GM12891 (cell line): Measurements from ENCODE around the gene ARHGEF12.

Source experiments
- DNase-seq: peaks from one replicate; pipeline ENCODE4 v3.0.0; 2011; ENCODE audit warnings: low spot score; ENCODE audit not compliant: insufficient read length
- FAIRE-seq: peaks from 2 replicates; lab custom pipeline; 2011; peaks lifted over from hg19 to GRCh38; lab: Jason Lieb, UNC
- PAX5 ChIP-seq: IDR thresholded peaks from 2 replicates; pipeline ENCODE4 v1.6.1; 2011; ENCODE audit warnings: low read length, moderate library complexity, mild to moderate bottlenecking; ENCODE audit not compliant: insufficient read depth, severe bottlenecking
- POLR2A ChIP-seq: IDR thresholded peaks from 2 replicates; pipeline ENCODE4 v1.6.1; 2011; ENCODE audit warnings: low read depth, low read length, control low read depth
- POLR2AphosphoS5 ChIP-seq: IDR thresholded peaks from 2 replicates; pipeline ENCODE4 v1.6.1; 2011; ENCODE audit warnings: low read depth, low read length, control low read depth
- POU2F2 ChIP-seq: IDR thresholded peaks from 2 replicates; pipeline ENCODE4 v1.6.1; 2011; ENCODE audit warnings: low read depth, mild to moderate bottlenecking, control low read depth, low read length, moderate library complexity
- SPI1 ChIP-seq: IDR thresholded peaks from 2 replicates; pipeline ENCODE4 v1.6.1; 2011; ENCODE audit warnings: low read depth, low read length, control low read depth
- TAF1 ChIP-seq: IDR thresholded peaks from 2 replicates; pipeline ENCODE4 v1.6.1; 2011; ENCODE audit warnings: low read depth, low read length, control low read depth

ARHGEF12 gene

GRCh38 chr11:120403966-120404365 is 67.8 kb downstream of the ARHGEF12 start:
- no peak for TF ChIP-seq POU2F2
- FAIRE-seq (no peak), DNase-seq (no peak)

GRCh38 chr11:120404495-120404894 is 68.3 kb downstream of the ARHGEF12 start:
- FAIRE-seq = no peak
- DNase-seq = no peak

GRCh38 chr11:120409655-120410054 is 73.4 kb downstream of the ARHGEF12 start:
- FAIRE-seq = no peak
- TF ChIP-seq PAX5 (no peak), SPI1 (no peak), TAF1 (no peak), POU2F2 (no peak), POLR2AphosphoS5 (no peak), POLR2A (no peak)
- DNase-seq = no peak

More at GRCh38 chr11:120404495-120404894, 68.3 kb downstream of the ARHGEF12 start:
- TF ChIP-seq POLR2A (no peak), POU2F2 (no peak), PAX5 (no peak), POLR2AphosphoS5 (no peak), SPI1 (no peak), TAF1 (no peak)

GRCh38 chr11:120410622-120411380 is 74.6 kb downstream of the ARHGEF12 start:
- TF ChIP-seq POLR2A (no peak), POLR2AphosphoS5 (no peak), PAX5 (no peak), POU2F2 (no peak), SPI1 (no peak), TAF1 (no peak)
- FAIRE-seq (no peak), DNase-seq (no peak)

GRCh38 chr11:120413480-120413879 is 77.3 kb downstream of the ARHGEF12 start:
- DNase-seq (no peak), FAIRE-seq (no peak)
- TF ChIP-seq SPI1 (no peak), PAX5 (no peak), POLR2A (no peak), POLR2AphosphoS5 (no peak), TAF1 (no peak), POU2F2 (no peak)

GRCh38 chr11:120420572-120420971 is 84.4 kb downstream of the ARHGEF12 start:
- FAIRE-seq (no peak), DNase-seq (no peak)
- TF ChIP-seq PAX5 = no peak
- no peak for TF ChIP-seq SPI1
- TF ChIP-seq TAF1 = no peak
- no peak for TF ChIP-seq POU2F2
- TF ChIP-seq POLR2AphosphoS5 = no peak
- no peak for TF ChIP-seq POLR2A

GRCh38 chr11:120424185-120424969 is 88.2 kb downstream of the ARHGEF12 start:
- no peak for FAIRE-seq
- no peak for DNase-seq
- TF ChIP-seq POLR2A (no peak), POU2F2 (no peak), PAX5 (no peak), SPI1 (no peak), POLR2AphosphoS5 (no peak), TAF1 (no peak)

- DNase-seq (no peak), FAIRE-seq (peak; percentile 9)
- TF ChIP-seq SPI1 (no peak), POU2F2 (no peak), TAF1 (no peak), PAX5 (no peak), POLR2A (no peak), POLR2AphosphoS5 (no peak)
These were observed 88.7 kb downstream of the ARHGEF12 start for GRCh38 chr11:120424970-120425332.

GRCh38 chr11:120425527-120425926 is 89.3 kb downstream of the ARHGEF12 start:
- peak; percentile 5 for FAIRE-seq
- DNase-seq = no peak
- TF ChIP-seq PAX5 (no peak), POLR2A (no peak), POLR2AphosphoS5 (no peak), TAF1 (no peak), POU2F2 (no peak), SPI1 (no peak)

GRCh38 chr11:120430146-120430545 is 93.9 kb downstream of the ARHGEF12 start:
- FAIRE-seq (no peak), DNase-seq (no peak)
- TF ChIP-seq TAF1 (no peak), PAX5 (no peak), POLR2A (no peak), POLR2AphosphoS5 (no peak), POU2F2 (no peak), SPI1 (no peak)
